NK-92 treated with Interleukin-12 subunit alpha and Interleukin-12 subunit beta, amount 100 ng/mL, for 24 hours (cell line): ENCODE measurements around the gene RALY.
"Not testable (repeated sequence)": the region's sequence is repeated elsewhere in the genome, so short reads cannot be mapped to it uniquely, and the experiment has no call there.

Experiments used
- DNase-seq: peaks from one replicate; lab custom pipeline; 2025; lab: John Stamatoyannopoulos, UW

The RALY gene

GRCh38 chr20:34105978-34106675 lies 112.4 kb downstream of the RALY start:
- DNase-seq = no peak

- no peak for DNase-seq
Measured at GRCh38 chr20:34108616-34109174, 115.0 kb downstream of the RALY start.

- DNase-seq = no peak
Measured at GRCh38 chr20:34109442-34109841, 115.7 kb downstream of the RALY start.

- no peak for DNase-seq
Measured at GRCh38 chr20:34110025-34110744, 116.5 kb downstream of the RALY start.

- DNase-seq = no peak
Measured at GRCh38 chr20:34110745-34111641, 117.3 kb downstream of the RALY start.

- peak; percentile 94 for DNase-seq
Measured at GRCh38 chr20:34111702-34112599, 118.2 kb downstream of the RALY start, which contains the start of gene EIF2S2. TSS of gene EIF2S2 (minus strand) at chr20:34112243. CDS start at chr20:34112110, 133 bp downstream.

GRCh38 chr20:34112600-34113101 lies 118.9 kb downstream of the RALY start:
- no peak for DNase-seq

- no peak for DNase-seq
Measured at GRCh38 chr20:34114809-34115208, 121.1 kb downstream of the RALY start.

- no peak for DNase-seq
Measured at GRCh38 chr20:34115232-34115631, 121.5 kb downstream of the RALY start.

GRCh38 chr20:34120213-34120612 lies 126.5 kb downstream of the RALY start:
- DNase-seq = no peak

GRCh38 chr20:34122274-34122980 lies 128.7 kb downstream of the RALY start:
- no peak for DNase-seq

- DNase-seq = no peak
Measured at GRCh38 chr20:34123309-34123708, 129.6 kb downstream of the RALY start.

GRCh38 chr20:34124469-34125249 lies 130.9 kb downstream of the RALY start:
- no peak for DNase-seq

- DNase-seq = no peak
Measured at GRCh38 chr20:34127792-34128191, 134.1 kb downstream of the RALY start.

- peak; percentile 31 for DNase-seq
Measured at GRCh38 chr20:34129518-34130162, 135.9 kb downstream of the RALY start.

GRCh38 chr20:34131491-34131890 lies 137.8 kb downstream of the RALY start:
- DNase-seq = no peak

- not testable (repeated sequence) for DNase-seq
Measured at GRCh38 chr20:34132491-34132890, 138.8 kb downstream of the RALY start.

GRCh38 chr20:34132943-34133342 lies 139.2 kb downstream of the RALY start:
- not testable (repeated sequence) for DNase-seq

GRCh38 chr20:34133365-34133860 lies 139.7 kb downstream of the RALY start:
- DNase-seq = not testable (repeated sequence)
